HL-60 (cell line): ENCODE measurements around the gene MAPK8IP2.

Experiments used
- GABPA ChIP-seq: IDR thresholded peaks from 2 replicates; pipeline ENCODE4 v1.6.1; 2012; ENCODE audit warnings: low read depth
- POLR2AphosphoS5 ChIP-seq: IDR thresholded peaks from 2 replicates; pipeline ENCODE4 v1.6.1; 2012; ENCODE audit warnings: low read depth
- TF ChIP-seq, protein P1 (sequence below): IDR thresholded peaks from one replicate; pipeline ENCODE4 v1.5.1; 2011; ENCODE audit warnings: low read length, control low read depth, inconsistent platforms; ENCODE audit not compliant: insufficient read depth
- TF ChIP-seq, protein P2 (sequence below): IDR thresholded peaks from 2 replicates; pipeline ENCODE4 v1.6.1; 2012; ENCODE audit warnings: low read depth; ENCODE audit not compliant: insufficient replicate concordance

DNA sequence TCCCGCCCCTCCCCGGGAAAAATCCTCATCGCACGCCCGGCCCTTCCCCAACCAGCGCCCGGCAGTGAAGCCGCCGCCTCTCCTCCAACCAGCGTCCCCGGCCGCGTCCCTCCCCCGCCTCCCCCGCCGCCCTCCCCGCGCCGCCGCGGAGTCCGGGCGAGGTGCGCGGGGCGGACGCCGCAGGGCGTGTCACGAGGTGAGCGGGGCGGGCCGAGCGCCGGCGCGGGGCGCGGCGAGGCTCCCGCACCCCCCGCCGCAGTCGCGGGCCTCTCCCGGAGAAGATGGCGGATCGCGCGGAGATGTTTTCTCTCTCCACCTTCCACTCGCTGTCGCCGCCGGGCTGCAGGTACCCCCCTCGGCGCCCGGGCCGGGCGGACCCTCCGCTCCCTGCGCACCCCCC, at the start of gene MAPK8IP2:
- TF ChIP-seq, protein P1, sequence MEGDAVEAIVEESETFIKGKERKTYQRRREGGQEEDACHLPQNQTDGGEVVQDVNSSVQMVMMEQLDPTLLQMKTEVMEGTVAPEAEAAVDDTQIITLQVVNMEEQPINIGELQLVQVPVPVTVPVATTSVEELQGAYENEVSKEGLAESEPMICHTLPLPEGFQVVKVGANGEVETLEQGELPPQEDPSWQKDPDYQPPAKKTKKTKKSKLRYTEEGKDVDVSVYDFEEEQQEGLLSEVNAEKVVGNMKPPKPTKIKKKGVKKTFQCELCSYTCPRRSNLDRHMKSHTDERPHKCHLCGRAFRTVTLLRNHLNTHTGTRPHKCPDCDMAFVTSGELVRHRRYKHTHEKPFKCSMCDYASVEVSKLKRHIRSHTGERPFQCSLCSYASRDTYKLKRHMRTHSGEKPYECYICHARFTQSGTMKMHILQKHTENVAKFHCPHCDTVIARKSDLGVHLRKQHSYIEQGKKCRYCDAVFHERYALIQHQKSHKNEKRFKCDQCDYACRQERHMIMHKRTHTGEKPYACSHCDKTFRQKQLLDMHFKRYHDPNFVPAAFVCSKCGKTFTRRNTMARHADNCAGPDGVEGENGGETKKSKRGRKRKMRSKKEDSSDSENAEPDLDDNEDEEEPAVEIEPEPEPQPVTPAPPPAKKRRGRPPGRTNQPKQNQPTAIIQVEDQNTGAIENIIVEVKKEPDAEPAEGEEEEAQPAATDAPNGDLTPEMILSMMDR = no peak
- TF ChIP-seq GABPA (no peak), POLR2AphosphoS5 (no peak)
- TF ChIP-seq, protein P2, sequence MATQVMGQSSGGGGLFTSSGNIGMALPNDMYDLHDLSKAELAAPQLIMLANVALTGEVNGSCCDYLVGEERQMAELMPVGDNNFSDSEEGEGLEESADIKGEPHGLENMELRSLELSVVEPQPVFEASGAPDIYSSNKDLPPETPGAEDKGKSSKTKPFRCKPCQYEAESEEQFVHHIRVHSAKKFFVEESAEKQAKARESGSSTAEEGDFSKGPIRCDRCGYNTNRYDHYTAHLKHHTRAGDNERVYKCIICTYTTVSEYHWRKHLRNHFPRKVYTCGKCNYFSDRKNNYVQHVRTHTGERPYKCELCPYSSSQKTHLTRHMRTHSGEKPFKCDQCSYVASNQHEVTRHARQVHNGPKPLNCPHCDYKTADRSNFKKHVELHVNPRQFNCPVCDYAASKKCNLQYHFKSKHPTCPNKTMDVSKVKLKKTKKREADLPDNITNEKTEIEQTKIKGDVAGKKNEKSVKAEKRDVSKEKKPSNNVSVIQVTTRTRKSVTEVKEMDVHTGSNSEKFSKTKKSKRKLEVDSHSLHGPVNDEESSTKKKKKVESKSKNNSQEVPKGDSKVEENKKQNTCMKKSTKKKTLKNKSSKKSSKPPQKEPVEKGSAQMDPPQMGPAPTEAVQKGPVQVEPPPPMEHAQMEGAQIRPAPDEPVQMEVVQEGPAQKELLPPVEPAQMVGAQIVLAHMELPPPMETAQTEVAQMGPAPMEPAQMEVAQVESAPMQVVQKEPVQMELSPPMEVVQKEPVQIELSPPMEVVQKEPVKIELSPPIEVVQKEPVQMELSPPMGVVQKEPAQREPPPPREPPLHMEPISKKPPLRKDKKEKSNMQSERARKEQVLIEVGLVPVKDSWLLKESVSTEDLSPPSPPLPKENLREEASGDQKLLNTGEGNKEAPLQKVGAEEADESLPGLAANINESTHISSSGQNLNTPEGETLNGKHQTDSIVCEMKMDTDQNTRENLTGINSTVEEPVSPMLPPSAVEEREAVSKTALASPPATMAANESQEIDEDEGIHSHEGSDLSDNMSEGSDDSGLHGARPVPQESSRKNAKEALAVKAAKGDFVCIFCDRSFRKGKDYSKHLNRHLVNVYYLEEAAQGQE = no peak
